NAMALWA (cell line): ENCODE results near the gene TAB2.

Experiments
- DNase-seq: peaks from one replicate; pipeline ENCODE4 v3.0.0-alpha.2; 2015; ENCODE audit warnings: low spot score

Gene TAB2

DNA sequence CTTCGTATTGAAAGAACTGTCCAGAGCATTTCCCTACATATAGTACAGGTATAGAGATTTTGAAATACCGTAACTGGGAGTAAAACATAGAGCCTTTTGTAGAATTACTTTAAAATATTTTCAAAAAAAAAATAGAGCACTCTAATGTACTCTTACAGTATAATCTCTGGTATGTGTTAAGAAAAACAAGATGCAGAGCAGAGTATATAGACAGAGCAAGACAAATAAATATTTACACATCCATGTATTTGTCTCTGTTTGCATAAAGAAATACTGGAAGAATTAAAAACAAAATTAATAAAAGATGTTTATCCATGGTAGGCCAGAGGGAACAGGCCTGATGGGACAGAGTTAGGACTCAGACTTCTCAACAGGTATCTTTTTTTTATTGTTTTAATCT lies 54.5 kb downstream of the TAB2 start:
- DNase-seq: no peak

DNA sequence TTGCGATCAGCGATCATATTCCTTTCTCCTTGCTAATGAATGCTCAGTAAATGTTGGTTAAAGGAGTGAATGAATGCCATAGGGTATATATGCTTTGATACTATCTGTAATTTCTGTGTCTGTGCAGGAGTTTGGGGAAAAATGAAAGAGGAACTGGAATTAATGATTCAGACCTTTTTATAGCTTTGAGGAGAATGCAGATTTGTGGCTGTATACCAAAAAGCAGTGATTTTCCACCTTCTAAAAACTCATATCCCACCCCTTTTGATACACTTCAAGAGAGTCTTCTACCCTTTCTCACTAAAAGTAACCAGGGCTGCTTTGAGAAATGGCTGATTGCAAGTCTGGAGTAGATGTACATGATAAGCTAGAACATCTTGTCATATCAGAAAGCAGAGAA lies 56.0 kb downstream of the TAB2 start:
- DNase-seq: no peak

DNA sequence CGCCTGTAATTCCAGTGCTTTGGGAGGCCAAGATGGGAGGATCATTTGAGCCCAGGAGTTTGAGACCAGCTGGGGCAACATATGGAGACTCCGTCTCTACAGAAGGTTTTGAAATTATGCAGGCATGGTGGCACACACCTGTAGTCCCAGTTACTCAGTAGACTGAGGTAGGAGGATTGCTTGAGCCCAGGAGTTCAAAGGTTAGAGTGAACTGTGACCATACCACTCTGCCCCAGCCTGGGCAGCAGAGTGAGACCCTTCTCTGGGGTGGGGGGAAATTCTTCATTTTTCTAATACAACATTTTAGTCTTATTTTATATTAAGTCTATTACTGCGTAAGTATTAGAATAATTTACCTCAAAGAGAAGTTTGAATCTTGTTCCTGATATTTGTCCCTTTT lies 62.5 kb downstream of the TAB2 start:
- no peak for DNase-seq

DNA sequence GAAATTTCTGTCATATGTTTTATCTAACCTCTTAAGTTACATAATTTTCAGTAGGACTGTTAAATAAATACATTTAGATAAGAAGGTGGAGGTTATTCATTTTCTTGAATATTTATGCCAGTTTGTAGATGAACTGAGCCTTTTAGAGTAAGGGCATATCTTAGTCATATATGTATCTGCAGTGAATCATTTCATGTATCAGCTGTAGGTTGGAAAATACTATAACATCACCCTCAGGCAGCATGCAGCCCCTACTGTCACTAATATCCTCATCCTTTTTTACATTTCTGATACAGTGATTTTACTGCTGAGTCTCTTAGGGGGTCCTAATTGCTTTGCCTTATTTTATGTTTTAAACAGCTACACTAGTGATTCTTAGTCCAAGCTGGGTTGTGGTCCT lies 63.0 kb downstream of the TAB2 start:
- no peak for DNase-seq

DNA sequence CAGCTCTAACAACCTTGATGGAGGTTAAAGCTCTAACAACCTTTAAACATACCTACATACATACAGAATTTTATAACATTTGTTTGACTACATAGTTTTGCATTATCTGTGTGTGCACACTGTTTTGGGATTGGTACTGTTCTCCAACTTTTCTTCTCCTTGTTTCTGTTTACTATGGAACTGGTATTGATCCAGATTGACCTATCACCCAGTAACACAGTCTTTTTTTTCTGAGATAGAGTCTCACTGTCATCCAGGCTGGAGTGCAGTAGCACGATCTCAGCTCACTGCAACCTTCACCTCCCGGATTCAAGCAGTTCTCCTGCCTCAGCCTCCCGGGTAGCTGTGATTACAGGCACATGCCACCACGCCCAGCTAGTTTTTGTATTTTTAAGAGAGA lies 65.9 kb downstream of the TAB2 start:
- no peak for DNase-seq

DNA sequence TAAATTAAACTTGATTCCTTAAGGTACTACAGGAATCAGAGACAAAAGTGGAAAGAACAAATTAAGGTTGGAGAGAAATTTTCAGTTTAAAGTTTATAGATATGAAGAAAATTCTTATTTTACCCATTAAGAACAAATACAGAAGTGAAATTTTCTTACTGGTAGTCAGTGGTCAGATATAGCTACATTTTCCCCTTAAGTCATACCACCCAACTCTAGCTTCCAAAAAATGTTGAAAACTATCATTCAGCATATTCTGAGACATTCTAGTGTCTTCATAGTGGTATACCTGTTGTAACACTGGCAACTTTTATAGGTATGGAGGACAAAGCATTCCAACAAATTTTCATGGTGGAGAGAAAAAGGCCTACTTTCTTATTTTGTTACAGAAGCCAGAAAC lies 67.0 kb downstream of the TAB2 start:
- DNase-seq: no peak

DNA sequence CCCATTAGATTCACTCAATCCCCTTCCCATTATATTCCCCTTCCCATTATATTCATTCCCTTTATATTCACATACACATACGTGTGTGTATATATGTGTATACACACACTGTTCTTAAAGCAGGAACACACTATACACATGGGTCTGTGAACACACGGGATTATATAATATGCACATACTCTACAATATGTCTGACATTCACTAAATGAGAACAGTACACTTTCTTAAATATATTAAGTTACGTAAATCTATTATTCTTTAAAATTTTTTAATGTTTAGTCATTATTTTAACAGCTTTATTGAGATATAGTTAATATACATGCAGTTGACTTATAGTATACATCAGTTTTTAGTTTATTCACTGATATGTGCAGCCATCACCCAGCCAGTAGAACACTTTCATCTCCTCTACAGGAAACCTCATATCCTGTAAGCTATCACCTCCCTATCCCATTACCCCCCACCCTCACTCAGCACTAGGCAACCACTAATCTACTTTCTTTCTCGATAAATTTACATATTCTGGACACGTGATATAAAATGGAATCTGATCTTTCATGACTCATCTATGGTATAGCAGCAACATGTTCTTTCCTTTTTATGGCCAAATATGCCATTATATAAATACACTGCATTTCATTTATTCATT lies 68.6 kb downstream of the TAB2 start:
- DNase-seq: no peak

DNA sequence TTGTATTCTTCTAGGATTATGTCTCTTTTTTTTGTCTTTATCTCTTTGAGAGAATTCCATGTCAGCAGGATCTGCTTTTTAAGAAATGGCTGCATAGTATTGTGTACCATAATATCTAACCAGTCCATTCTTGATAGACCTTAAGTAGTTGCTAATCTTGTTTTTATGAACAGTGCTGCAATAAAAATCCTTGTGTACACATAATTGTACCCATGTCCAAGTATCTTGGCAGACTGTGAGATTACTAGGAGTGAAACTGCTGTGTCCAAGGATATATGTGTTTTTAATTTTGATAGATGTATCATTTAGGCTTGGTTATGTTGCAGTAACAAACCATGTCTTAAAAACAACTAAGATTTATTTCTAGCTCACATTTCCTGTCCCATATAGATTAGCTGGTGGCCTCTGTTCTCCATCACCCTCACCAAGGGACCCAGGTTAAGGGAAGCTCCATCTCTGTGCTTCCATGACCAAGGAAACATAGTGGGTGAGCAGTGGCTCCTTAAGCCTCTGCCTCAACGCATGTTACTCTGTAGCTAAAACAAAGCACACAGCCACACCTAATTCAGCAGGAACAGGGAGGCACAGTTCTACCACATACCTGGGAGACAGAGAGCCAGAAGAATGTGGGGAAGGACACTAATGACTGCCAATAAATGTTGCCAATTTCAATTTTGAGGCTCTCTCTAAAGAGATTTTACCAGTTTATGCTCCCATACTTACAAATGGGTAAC lies 70.4 kb downstream of the TAB2 start:
- DNase-seq: no peak

DNA sequence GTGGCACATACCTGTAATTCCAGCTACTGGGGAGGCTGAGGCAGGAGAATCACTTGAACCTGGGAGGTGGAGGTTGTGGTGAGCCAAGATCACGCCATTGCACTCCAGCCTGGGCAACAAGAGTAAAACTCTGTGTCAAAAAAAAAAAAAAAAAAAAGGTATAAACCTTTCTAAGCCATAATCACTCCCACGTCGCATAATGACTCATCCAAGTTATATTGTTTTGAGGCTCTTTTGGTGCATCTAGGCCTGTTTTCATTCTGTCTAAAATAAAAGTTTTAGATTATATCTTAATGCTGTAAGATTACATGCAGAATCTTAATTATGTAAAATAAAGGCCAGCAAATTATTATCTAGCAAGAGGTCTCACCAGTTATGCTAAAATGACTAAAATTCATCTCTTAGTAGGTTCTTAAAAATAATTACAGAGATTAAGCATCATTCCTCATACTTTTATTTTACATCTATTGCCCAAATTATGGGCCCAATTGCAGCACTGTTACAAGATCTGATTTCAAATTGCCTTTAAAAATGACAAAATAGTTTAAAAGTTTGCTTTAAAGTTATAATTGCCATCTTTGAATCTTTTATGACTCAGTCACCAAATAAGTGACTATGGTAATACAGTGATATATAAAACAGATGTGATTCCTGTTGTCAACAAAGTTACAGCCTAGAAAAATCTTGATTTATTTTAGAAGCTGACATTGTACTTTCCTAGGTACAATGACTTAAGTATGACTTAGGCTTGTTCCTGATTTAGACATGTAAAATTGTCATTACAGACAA lies 72.2 kb downstream of the TAB2 start:
- DNase-seq: no peak

DNA sequence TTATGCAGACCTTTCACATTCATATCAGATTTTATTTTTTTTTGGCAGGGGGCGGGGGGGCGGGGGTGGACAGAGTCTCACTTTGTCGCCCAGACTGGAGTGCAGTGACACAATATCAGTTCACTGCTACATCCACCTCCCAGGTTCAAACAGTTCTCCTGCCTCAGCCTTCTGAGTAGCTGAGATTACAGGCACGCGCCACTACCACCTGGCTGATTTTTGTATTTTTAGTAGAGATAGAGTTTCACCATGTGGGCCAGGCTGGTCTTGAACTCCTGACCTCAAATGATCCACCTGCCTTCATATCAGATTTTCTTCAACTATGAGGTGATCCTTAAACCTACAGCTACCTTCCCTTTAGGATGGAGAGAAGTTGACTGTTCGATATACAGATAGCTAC lies 74.6 kb downstream of the TAB2 start:
- no peak for DNase-seq

DNA sequence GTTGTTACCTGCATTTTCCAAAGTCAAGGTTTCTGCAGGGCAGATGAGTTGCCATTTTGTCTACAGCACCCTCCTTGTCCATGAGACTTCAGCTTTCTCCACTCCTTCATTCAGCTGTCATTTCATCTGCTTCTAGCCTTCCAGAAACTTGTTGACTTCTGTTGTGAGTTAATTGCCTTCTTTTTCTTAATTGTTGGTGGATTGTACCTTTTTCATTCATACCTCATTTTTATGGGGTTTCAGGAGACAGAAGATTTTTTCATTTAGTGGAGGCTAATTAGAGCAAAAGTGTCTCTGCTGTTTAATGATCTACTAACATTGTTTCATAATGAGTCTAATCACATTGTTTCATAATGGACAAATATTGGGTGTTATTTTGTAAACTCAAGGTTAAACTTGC lies 75.0 kb downstream of the TAB2 start:
- no peak for DNase-seq

DNA sequence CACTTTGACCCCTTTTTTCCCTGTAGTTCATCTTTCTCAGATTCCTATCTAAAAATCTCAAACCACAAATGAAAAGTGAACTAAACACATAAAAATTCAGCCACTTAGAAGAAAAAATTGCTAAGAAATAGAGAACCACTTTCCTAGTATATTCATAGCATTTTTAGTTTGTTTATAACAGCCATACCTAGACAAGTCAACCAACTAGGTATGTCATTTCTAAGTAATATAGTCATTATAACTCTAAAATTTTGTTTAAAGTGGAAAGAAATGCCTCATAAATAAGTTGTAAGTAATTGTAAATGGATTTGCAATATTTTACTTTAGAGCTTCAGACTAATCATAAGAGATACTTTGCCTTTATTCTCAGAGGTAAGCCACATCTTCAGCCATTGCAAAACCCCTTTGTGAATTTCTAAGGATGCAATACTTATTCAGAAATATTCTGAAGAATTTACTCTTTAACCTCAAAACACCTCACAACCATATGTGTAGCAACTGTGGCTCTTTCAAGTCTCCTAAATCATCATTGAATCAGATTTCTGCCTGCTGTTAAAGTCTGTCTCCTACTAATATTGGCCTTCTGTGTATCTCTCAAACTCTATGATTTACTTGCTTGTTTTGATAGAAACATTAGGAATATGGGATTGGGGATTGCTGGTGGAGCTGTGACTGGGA lies 75.6 kb downstream of the TAB2 start:
- DNase-seq: no peak

DNA sequence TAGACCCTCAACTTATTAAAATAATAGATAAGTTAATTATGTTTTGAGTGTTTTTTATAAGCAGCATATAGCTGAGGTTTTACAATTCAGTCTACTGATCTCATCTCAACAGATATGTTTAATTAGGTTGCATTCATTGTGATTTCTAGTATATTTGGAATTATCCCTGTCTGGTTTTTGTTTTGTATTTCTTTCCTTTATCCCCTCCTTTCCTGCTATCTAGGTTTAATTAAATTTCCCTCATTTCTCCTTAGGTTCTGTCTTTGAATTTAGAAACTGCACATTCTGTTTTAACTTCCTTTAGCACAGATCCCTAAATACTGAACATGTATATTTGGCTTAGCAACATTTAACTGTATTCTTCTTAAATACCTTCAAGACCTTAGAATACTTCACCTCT lies 77.7 kb downstream of the TAB2 start:
- no peak for DNase-seq

DNA sequence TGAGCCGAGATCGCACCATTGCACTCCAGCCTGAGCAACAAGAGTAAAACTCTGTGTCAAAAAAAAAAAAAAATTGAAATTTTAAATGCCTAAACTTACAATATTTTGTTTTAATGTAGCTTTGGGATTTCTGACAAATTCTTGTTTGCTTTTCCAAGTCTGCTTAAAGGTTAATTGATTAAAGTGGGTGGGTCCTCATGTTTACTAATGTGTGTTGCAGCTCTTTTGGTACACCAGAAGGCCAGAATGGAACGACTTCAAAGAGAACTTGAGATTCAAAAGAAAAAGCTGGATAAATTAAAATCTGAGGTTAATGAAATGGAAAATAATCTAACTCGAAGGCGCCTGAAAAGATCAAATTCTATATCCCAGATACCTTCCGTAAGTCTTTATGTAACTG lies 79.9 kb downstream of the TAB2 start:
- no peak for DNase-seq

DNA sequence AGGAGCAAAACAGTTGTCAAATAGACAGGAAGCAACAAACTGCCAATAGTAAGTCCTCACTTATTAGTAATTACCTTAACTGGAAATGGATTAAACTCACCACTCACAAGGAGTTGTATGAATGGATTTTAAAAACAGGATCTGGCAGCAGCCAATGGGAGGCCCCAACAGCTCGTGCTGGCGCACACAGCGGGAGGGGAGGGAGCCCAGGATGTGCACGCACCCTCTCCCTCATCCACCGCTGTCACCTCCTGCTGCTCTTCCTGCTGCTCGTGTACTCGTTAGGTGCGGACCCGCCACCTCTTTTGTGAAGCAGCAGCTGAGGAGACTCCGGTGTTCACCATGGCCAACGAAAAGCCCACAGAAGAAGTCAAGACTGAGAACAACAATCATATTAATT lies 82.5 kb downstream of the TAB2 start, which contains the start of gene SUMO4:
TSS of gene SUMO4 (plus strand) at position 213 of the 400 bp plus-strand sequence. CDS start at position 343, 130 bp downstream.
- no peak for DNase-seq

DNA sequence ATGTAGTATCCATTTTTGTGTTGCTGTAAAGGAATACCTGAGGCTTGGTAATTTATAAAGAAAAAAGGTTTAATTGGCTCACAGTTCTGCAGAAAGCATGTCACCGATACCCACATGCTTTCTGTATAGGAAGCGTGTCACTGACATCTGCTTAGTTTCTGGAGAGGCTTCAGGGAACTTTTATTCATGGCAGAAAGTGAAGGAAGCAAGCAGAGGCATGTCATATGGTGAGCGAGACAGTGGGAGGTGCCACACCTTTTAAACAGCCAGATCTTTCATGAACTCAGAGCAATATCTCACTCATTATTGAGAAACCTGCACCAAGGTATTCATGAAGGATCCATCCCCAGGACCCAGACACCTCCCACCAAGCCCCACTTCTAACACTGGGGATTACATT lies 86.0 kb downstream of the TAB2 start:
- DNase-seq: no peak

DNA sequence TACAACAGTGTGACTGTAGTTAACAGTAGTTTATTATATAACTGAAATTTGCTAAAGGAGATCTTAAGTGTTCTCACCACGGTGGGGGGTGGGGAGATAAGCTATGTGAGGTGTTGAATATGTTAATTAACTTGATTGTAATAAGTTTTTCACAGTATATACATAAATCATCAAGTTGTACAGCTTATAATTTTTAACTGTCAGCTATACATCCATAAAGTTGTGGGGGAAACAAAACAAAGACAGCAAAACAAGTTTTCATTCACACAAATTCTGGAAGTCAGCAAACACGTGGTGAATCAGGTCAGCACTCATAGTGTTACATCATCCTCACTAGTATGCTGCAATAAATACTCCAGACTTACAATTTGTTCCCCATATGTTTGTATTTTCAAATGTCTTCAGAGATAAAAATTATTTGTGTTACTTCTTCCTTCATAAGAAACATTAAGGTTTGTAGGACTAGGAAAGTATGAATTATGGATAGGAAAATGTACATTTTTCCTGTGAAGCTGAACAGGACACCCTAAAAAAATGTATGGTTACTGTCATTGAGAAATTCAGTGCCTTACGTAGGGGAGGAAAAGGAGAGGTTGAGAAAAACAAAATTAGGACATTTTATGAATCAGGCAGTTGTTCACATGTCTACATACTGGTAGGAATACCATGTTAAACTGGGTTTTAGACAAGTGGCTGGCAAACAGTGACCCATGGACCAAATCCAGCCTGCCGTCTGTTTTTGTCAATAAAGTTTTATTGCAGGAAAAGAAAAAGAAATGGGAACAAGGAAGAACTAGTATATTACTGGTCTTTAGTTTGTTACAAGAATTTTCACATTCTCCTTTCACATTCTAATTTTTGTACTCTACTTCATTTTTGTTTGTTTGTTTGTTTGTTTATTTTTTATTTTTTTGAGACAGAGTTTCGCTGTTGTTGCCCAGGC lies 88.6 kb downstream of the TAB2 start:
- no peak for DNase-seq

DNA sequence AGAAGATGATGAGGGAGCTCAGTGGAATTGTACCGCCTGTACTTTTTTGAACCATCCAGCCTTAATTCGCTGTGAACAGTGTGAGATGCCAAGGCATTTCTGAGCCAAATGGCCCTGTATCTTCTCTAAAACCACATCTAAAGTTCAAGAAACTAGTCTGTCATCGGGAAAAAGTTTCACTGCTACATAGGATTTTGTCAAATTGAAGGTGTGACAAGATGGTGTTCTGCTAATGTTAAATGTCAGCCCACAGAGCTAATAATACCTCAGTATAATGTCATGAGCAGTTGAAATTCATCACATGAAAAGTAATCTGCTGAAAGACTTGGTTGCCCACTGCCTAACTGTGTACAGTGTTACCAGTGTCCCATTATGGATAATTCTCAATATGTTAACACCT lies 92.1 kb downstream of the TAB2 start:
- DNase-seq: no peak

DNA sequence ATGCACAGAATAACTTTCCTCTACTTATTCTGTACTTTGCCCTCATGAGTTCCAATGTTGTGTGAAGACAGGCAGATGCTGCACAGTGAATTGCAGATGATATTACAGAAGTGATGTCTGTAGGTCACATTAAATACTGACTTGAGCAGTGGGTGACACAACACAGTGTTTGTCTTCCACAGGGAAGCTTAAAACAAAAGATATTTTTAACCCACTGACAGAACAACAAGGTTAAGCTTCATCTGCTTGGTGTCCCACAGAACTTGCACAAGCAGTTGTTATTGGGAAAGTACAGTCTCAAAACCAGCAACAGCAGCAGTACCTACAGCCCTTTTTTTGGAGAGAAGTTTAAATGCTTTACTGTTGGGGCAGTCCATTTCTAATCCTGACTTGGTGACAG lies 93.0 kb downstream of the TAB2 start:
- no peak for DNase-seq

DNA sequence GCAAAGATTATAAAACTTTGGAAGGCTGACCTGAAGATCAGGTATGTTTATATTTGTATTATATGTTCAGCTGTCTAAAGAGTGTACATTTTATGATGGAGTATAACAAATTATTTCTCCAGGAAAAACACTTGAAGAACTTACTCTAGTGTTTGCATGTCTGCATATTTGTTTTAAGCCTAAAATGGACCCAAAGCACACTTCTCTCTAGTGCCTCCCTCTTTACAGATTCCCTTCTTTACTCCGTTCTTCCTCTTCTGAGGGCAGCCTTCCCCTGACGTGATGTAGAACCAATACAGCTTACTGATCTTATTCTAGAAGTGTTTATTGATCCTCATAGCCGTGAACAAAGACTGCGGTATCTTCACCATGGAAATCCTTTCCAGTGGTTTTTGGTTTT lies 96.5 kb downstream of the TAB2 start:
- DNase-seq: no peak

DNA sequence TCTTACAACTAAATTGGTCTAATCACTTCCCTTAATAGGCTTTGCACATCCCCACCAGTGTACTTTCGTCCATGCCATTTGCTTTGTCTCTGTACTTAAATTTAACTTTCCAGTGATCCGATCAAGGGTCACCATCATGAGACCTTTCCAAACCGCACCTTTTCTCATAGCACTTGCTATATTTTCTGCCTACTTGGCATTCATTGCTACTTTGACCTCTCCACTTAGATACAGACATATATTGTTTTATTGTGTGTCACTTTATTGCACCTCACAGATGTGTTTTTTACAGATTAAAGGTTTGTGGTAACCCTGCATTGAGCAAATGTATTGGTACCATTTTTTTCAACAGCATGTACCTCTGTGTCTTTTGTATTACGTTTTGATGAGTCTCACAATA lies 97.3 kb downstream of the TAB2 start:
- DNase-seq: no peak
